ENCODE data around the gene AGBL4. TPM values are rescaled to one million over a fixed set of nuclear protein-coding genes. Genes with fewer than 3 reads are reported as not detected.

Gene AGBL4
- polyA plus RNA-seq, 1 donor (not counting 4 experiments of a cell fraction or from before 2014, with no cell fraction given) = not detected

DNA sequence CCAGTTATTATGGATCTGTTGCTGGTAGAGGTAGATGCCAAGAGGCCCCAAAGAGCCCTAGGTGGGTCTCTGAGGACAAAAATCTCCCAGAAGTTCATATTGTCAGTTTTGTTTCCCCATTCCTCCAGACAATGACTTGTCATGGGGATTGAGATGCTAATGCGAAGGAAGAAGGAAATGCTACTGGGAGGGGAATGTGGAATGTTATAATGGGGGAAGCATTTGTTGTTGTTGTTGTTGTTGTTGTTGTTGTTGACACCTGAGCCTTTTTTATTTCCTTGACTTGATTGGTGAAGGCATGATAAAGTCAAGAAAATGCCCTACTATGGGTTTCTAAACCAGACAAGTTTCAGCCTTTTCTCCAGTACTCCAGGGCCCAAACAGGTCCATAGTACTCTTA lies 1356.0 kb downstream of the AGBL4 start:
- no peaks in the 10 kb centered on the region for H4K20me1 ChIP-seq (ENCODE audit: control insufficient read depth, extremely low read depth, insufficient read depth, low read length)
- H3K4me1 ChIP-seq (ENCODE audit: control insufficient read depth, extremely low read depth, insufficient read depth, low read length) = no peaks in the 10 kb centered on the region
- peaks cover 5% of the 10 kb centered on the region for H3K27me3 ChIP-seq (ENCODE audit: control insufficient read depth, extremely low read depth, insufficient read depth, low read length)
- H3K4me2 ChIP-seq (ENCODE audit: control insufficient read depth, extremely low read depth, insufficient read depth, low read depth, low read length) = no peak overlapping the region
- H3K27ac ChIP-seq (ENCODE audit: control insufficient read depth, insufficient read depth, low read length) = no peak overlapping the region
- no peak for FAIRE-seq
- H2AFZ ChIP-seq (ENCODE audit: control insufficient read depth, low read length) = no peak overlapping the region
- TF ChIP-seq CTCF (optimal IDR thresholded peaks at IDR 0.05 in 1 of 3, IDR thresholded peaks at IDR 0.05 in 1 of 3, conservative IDR thresholded peaks at IDR 0.05 in 1 of 3; ENCODE audit: extremely low read depth in 1 of 3, insufficient read depth in 2 of 3, low read length in 3 of 3) (no peak), EZH2 (IDR thresholded peaks at IDR 0.05; ENCODE audit: low read length) (no peak)
- H3K9me1 ChIP-seq (ENCODE audit: control insufficient read depth, extremely low read depth, insufficient read depth, low read length) = no peaks in the 10 kb centered on the region
- no peaks in the 10 kb centered on the region for H3K79me2 ChIP-seq (ENCODE audit: control insufficient read depth, insufficient read depth, low read length)
- no peak overlapping the region for H3K4me3 ChIP-seq (ENCODE audit: control insufficient read depth in 2 of 3, extremely low read depth in 1 of 3, insufficient read depth in 2 of 3, low read depth in 1 of 3, low read length in 3 of 3)
- H3K36me3 ChIP-seq (ENCODE audit: control insufficient read depth in 2 of 2, extremely low read depth in 1 of 2, insufficient read depth in 2 of 2, low read length in 2 of 2) = no peaks in the 10 kb centered on the region
- DNase-seq (ENCODE audit: low read depth, low spot score) = no peak
- no peaks in the 10 kb centered on the region for H3K9me3 ChIP-seq (ENCODE audit: control insufficient read depth, low read depth, low read length)
- dilution Hi-C loops (cut with MboI; ENCODE audit: extremely low pct_ligation_motif_present, low sequenced_read_pairs) = no loop called here
- H3K9ac ChIP-seq (ENCODE audit: control insufficient read depth, extremely low read depth, insufficient read depth, low read length) = no peak overlapping the region

GRCh38 chr1:48665708-48666407 lies 1357.9 kb downstream of the AGBL4 start:
- dilution Hi-C loops (cut with MboI; ENCODE audit: extremely low pct_ligation_motif_present, low sequenced_read_pairs) = no loop called here
- no peak overlapping the region for H3K27ac ChIP-seq (ENCODE audit: control insufficient read depth, insufficient read depth, low read length)
- no peaks in the 10 kb centered on the region for H3K36me3 ChIP-seq (ENCODE audit: control insufficient read depth in 2 of 2, extremely low read depth in 1 of 2, insufficient read depth in 2 of 2, low read length in 2 of 2)
- peaks cover 7% of the 10 kb centered on the region for H3K27me3 ChIP-seq (ENCODE audit: control insufficient read depth, extremely low read depth, insufficient read depth, low read length)
- no peak overlapping the region for H2AFZ ChIP-seq (ENCODE audit: control insufficient read depth, low read length)
- TF ChIP-seq EZH2 (IDR thresholded peaks at IDR 0.05; ENCODE audit: low read length) (no peak), CTCF (optimal IDR thresholded peaks at IDR 0.05 in 1 of 3, IDR thresholded peaks at IDR 0.05 in 1 of 3, conservative IDR thresholded peaks at IDR 0.05 in 1 of 3; ENCODE audit: extremely low read depth in 1 of 3, insufficient read depth in 2 of 3, low read length in 3 of 3) (no peak)
- no peaks in the 10 kb centered on the region for H3K9me1 ChIP-seq (ENCODE audit: control insufficient read depth, extremely low read depth, insufficient read depth, low read length)
- no peaks in the 10 kb centered on the region for H3K9me3 ChIP-seq (ENCODE audit: control insufficient read depth, low read depth, low read length)
- no peak overlapping the region for H3K4me3 ChIP-seq (ENCODE audit: control insufficient read depth in 2 of 3, extremely low read depth in 1 of 3, insufficient read depth in 2 of 3, low read depth in 1 of 3, low read length in 3 of 3)
- DNase-seq (ENCODE audit: low read depth, low spot score) (no peak), FAIRE-seq (no peak)
- H3K79me2 ChIP-seq (ENCODE audit: control insufficient read depth, insufficient read depth, low read length) = no peaks in the 10 kb centered on the region
- H3K9ac ChIP-seq (ENCODE audit: control insufficient read depth, extremely low read depth, insufficient read depth, low read length) = no peak overlapping the region
- H3K4me2 ChIP-seq (ENCODE audit: control insufficient read depth, extremely low read depth, insufficient read depth, low read depth, low read length) = no peak overlapping the region
- H3K4me1 ChIP-seq (ENCODE audit: control insufficient read depth, extremely low read depth, insufficient read depth, low read length) = no peaks in the 10 kb centered on the region
- no peaks in the 10 kb centered on the region for H4K20me1 ChIP-seq (ENCODE audit: control insufficient read depth, extremely low read depth, insufficient read depth, low read length)

All from keratinocyte (primary cell).